Esophagus mucosa (tissue), 1 donor: ENCODE measurements around the gene VSIG8. TPM values are rescaled to one million over a fixed set of nuclear protein-coding genes. Genes with fewer than 3 reads are reported as not detected.
A peak's percentile ranks its signal among the peaks of the same experiment; 100 is the strongest.

Experiments used
- ATAC-seq: fragments of 200-7000 bp; cut with Tn5 transposase; one replicate; pipeline ENCODE4 v1.9.1; 2020
- total RNA-seq: library from RNA; stranded (reverse); gene quantifications from one replicate; pipeline ENCODE4 v1.2.4, GENCODE V29; 2023
- donor health status: DM: yes; HTN: yes; CAD: no.

Gene VSIG8
- total RNA-seq, 1 donor from 2014 or later = 1.2 TPM

- peak; percentile 81 for ATAC-seq
Measured at GRCh38 chr1:159882527-159882862, 20.0 kb upstream of the VSIG8 start.

- peak; percentile 97 for ATAC-seq
Measured at GRCh38 chr1:159881622-159882526, 19.4 kb upstream of the VSIG8 start.

- ATAC-seq = no peak
Measured at GRCh38 chr1:159880430-159880829, 18.0 kb upstream of the VSIG8 start.

GRCh38 chr1:159879977-159880376 is 17.5 kb upstream of the VSIG8 start:
- ATAC-seq = no peak

GRCh38 chr1:159879136-159879535 is 16.7 kb upstream of the VSIG8 start:
- ATAC-seq = no peak

- ATAC-seq = no peak
Measured at GRCh38 chr1:159877695-159878444, 15.4 kb upstream of the VSIG8 start.

- ATAC-seq = no peak
Measured at GRCh38 chr1:159873530-159874143, 11.2 kb upstream of the VSIG8 start.

- peak; percentile 58 for ATAC-seq
Measured at GRCh38 chr1:159872891-159873290, 10.4 kb upstream of the VSIG8 start.

- no peak for ATAC-seq
Measured at GRCh38 chr1:159870704-159871103, 8.2 kb upstream of the VSIG8 start.

- ATAC-seq = no peak
Measured at GRCh38 chr1:159869607-159870006, 7.2 kb upstream of the VSIG8 start.

GRCh38 chr1:159869173-159869572 is 6.7 kb upstream of the VSIG8 start:
- ATAC-seq = peak; percentile 72

GRCh38 chr1:159868766-159869165 is 6.3 kb upstream of the VSIG8 start:
- no peak for ATAC-seq

- ATAC-seq = peak; percentile 95
Measured at GRCh38 chr1:159867664-159868026, 5.2 kb upstream of the VSIG8 start.

- no peak for ATAC-seq
Measured at GRCh38 chr1:159866905-159867663, 4.6 kb upstream of the VSIG8 start.

- ATAC-seq = no peak
Measured at GRCh38 chr1:159866066-159866465, 3.6 kb upstream of the VSIG8 start.

- no peak for ATAC-seq
Measured at GRCh38 chr1:159864262-159864661, 1.8 kb upstream of the VSIG8 start.

GRCh38 chr1:159862031-159862430 is 426 bp downstream of the VSIG8 start:
- ATAC-seq = no peak

- no peak for ATAC-seq
Measured at GRCh38 chr1:159861218-159861617, 1.2 kb downstream of the VSIG8 start.

GRCh38 chr1:159860456-159860855 is 2.0 kb downstream of the VSIG8 start:
- peak; percentile 1 for ATAC-seq

- peak; percentile 90 for ATAC-seq
Measured at GRCh38 chr1:159859767-159860322, 2.6 kb downstream of the VSIG8 start.

GRCh38 chr1:159857889-159858288 is 4.6 kb downstream of the VSIG8 start:
- ATAC-seq = no peak

GRCh38 chr1:159856576-159856975 is 5.9 kb downstream of the VSIG8 start:
- ATAC-seq = no peak
